ENCODE results near the gene PRLR.

PRLR gene

GRCh38 chr5:35236770-35237169, 6.5 kb upstream of the PRLR start:
- in situ Hi-C loops (cut with MboI; ENCODE audit: low sequenced_read_pairs) = no loop called here

DNA sequence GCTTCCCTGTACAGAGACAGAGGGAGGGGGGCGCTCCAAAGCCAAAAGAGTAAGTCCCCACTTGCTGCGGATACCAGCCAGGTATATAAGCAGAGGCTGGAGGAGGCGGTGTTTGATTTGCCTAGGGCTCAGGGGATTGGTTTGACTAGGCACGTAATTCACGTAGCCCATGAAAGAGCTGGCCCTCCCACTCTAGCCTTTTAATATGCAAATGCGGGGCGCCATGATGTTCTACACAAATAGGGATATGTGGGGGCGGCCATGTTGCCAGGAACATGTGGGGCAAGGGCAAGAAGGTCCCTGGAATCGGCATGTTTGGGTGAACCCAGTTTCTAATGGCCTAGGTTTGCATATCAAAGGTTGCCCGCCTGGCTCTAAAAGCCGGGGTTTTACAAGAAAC, 3.3 kb upstream of the PRLR start:
- in situ Hi-C loops (cut with MboI; ENCODE audit: low sequenced_read_pairs) = no loop called here

- in situ Hi-C loops (cut with MboI; ENCODE audit: low sequenced_read_pairs) = no loop called here
Measured at GRCh38 chr5:35233121-35233520, 2.8 kb upstream of the PRLR start.

- in situ Hi-C loops (cut with MboI; ENCODE audit: low sequenced_read_pairs) = no loop called here
Measured at GRCh38 chr5:35232124-35232523, 1.8 kb upstream of the PRLR start.

DNA sequence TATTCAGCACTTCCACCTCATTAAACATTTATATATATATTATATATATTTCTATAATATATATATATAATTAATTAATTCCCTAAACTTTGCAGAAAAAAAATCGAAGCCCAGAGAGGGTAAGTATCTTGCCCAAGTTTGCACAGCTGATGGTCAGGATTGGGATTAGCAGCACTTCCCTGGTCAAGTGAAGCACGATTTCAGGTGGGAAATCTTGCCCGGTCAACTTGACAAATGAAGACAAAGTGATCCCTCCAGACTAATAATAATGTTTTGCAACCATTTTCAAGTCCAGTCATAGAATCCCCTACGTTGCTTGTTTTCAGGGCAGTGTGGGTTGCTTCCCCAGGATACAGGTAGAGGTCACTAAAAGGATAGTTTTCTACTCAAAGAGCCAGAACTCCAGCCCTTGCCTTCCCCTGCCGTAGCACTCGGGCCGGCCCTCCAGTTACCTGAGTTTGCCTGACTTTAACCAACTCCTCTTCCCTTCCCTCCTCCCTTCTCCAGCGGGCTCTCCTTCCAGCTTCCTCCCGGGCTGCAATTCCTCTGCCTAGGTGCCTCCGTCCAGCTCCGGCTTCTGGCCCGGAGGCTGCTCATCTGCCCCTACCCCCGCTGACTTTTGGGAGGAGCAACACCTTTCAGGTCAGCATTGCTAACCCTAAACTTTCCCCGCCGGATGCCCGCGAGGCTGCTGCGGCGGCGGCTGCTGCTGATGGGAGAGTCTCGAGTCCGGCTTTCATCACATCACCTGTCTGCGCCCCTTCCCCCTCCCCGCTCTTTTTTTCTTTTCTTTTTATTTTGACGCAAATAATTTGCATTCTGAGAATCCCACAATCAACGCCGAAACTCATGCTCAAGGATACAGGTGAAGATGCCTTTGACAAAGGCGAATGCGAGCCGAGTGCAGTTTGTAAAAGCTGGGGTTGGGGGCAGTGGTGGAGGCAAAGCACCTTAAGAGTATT, 930 bp downstream of the PRLR start:
- in situ Hi-C loops (cut with MboI; ENCODE audit: low sequenced_read_pairs) = no loop called here

DNA sequence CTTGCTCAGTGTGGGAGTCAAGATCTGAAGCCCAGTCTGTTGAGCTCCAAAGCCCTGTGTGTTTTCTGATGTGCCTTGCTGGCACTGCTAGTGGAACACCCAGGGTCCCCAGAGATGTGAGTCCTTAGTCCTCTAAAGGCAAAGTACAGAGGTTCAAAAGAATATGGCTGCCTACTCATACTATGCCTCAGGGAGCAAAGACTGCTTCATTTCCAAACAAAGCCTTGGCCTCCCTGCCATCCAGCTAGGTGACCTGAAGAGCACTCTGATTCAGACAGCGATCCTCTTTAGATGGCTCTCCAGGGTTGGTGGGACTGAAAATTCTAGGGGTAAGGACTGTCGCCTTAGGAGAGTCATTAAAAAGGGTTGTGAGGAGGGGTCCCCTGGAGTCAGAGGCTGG, 2.0 kb downstream of the PRLR start:
- in situ Hi-C loops (cut with MboI; ENCODE audit: low sequenced_read_pairs) = no loop called here

GRCh38 chr5:35227720-35228119, 2.6 kb downstream of the PRLR start:
- in situ Hi-C loops (cut with MboI; ENCODE audit: low sequenced_read_pairs) = no loop called here

GRCh38 chr5:35223787-35224395, 6.4 kb downstream of the PRLR start:
- in situ Hi-C loops (cut with MboI; ENCODE audit: low sequenced_read_pairs) = no loop called here

- in situ Hi-C loops (cut with MboI; ENCODE audit: low sequenced_read_pairs) = no loop called here
Measured at GRCh38 chr5:35220967-35221366, 9.3 kb downstream of the PRLR start.

GRCh38 chr5:35218981-35219380, 11.3 kb downstream of the PRLR start:
- in situ Hi-C loops (cut with MboI; ENCODE audit: low sequenced_read_pairs) = no loop called here

DNA sequence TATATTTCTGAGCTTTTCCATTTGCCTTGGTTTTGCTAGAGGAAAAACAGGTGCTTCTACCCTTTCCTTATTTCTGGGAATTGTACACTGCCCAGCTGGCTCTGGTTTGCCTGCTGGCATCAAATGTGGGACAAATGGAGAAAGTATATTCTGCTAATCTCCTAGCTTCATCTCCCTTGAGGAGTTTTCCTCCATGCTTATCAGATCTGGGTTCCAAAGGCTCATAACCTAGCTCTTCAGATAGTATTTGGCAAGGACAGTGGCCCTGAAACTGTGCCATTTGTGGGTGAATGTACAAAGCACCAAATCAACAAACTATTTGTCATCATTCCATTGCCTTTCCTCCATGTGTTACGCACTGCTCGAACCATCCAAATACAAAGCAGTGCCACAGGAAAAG, 16.2 kb downstream of the PRLR start:
- in situ Hi-C loops (cut with MboI; ENCODE audit: low sequenced_read_pairs) = no loop called here

GRCh38 chr5:35213608-35214007, 16.7 kb downstream of the PRLR start:
- in situ Hi-C loops (cut with MboI; ENCODE audit: low sequenced_read_pairs) = no loop called here

- in situ Hi-C loops (cut with MboI; ENCODE audit: low sequenced_read_pairs) = no loop called here
Measured at GRCh38 chr5:35212122-35212982, 17.9 kb downstream of the PRLR start.

- in situ Hi-C loops (cut with MboI; ENCODE audit: low sequenced_read_pairs) = no loop called here
Measured at GRCh38 chr5:35209862-35210261, 20.4 kb downstream of the PRLR start.

DNA sequence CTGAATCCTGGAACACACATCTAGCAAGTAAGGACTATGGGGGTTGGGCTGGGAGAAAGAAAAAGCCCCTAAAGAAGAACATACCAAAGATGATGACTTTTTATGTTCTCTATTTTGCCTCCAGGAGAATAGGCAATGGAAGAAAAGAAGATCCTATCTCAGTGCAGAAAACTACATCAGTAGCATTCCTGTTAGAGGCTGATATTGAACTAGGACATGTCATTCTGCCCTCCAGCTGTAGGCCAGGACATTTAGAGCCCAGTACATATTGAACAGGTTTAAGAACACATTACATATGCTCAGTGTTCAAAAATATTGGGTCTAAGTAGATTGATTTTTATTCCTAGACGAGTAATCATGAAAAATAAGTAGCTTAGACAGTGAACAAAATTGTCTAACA, 24.7 kb downstream of the PRLR start:
- in situ Hi-C loops (cut with MboI; ENCODE audit: low sequenced_read_pairs) = no loop called here

DNA sequence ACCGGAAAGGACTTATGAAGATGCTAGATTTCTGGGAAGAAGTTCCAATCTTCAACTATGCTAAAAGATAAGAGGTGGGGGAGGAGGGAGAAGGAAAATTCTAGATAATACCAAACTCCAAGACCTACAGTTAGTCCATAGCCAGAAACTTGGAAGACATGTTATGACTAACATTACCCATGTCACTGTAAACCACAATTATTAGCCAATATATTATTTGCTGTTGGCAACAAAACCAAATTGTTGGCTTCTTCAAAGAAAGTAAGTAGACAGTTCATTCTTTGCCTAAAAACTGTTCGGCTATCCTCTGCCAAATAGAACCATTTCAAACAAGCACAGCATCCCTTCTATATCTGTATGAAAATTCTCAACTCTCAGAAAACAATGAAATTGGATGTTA, 25.1 kb downstream of the PRLR start:
- in situ Hi-C loops (cut with MboI; ENCODE audit: low sequenced_read_pairs) = no loop called here

GRCh38 chr5:35203403-35203802, 26.9 kb downstream of the PRLR start:
- in situ Hi-C loops (cut with MboI; ENCODE audit: low sequenced_read_pairs) = no loop called here

DNA sequence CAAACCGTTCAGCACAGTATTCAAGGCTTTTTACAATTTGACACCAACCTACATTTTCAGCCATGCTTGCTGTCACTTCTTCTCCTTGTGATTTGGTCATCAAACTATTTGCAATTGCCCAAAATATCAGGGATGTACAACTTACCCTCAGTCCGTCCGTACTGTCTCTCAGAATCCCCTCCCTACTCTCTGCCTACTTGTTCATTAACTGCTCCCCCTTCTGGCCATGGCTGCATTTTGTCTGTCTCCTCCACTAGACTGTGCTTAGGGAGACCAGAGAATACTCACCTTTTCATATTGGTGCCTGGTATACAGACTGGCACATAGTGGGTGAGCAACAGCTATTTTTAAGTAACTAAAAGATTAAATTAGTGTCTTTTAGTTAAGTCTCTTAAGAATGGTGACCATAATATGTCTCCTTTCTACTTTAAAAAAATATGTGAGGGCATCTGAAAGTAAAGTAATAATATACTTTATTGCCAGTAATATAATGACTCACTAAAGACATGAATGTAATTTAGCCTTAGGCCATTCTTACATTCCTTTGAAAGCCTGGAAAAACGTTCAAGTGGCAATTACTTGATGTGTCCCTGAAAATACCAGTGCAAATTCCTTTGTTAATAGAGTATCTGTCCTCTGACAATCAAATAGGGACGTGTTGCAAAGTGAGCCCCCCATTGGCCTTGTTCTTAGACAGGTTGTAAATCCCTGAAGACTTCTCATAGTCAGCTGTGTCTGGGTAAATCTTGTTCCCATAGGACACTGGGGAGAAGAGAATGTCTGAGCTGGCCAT, 27.8 kb downstream of the PRLR start:
- in situ Hi-C loops (cut with MboI; ENCODE audit: low sequenced_read_pairs) = no loop called here

GRCh38 chr5:35201291-35201690, 29.0 kb downstream of the PRLR start:
- in situ Hi-C loops (cut with MboI; ENCODE audit: low sequenced_read_pairs) = no loop called here

GRCh38 chr5:35199886-35200285, 30.4 kb downstream of the PRLR start:
- in situ Hi-C loops (cut with MboI; ENCODE audit: low sequenced_read_pairs) = no loop called here

DNA sequence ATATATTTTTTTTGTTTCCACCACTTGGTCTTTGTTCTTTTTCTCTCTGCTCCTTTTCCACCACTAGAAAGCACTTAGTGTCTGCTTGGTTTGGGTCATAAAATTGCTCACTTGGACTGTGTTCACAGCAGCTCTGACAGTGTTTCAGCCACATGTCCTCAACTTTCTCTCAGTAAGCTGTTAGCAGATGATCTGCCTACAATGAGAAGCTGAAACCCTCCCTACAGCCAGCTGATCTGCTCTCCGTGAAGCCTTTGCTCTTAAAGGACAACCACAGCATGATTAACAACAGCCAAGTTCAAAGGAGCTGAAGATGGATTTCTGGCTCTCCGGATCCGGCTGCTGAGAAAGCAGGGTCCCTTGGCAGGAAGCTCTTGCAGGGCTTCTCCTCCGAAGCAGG, 31.6 kb downstream of the PRLR start:
- in situ Hi-C loops (cut with MboI; ENCODE audit: low sequenced_read_pairs) = no loop called here

Measured in HL-60/S4 treated with phorbol 12-myristate 13-acetate at 8.2 ng/mL for 4 days and 3 days (cell line).